HepG2 (cell line): Measurements from ENCODE around the gene IQCE.

ENCODE experiments used
- JUN ChIP-seq: sonication (generic); formaldehyde crosslinking; IDR thresholded peaks from 2 replicates; pipeline ENCODE4 v1.4.0; 2020; ENCODE audit warnings: mild to moderate bottlenecking, missing genetic modification reagents
- SP1 ChIP-seq, 2 experiments: fragments of 450-650 bp in 1 of 2; sonication (generic) in 1 of 2; formaldehyde crosslinking in 1 of 2; IDR thresholded peaks; 2 replicates each; pipeline versions ENCODE4 v1.4.0 to v1.6.1; 2016 to 2020; ENCODE audit warnings: missing genetic modification reagents in 1 of 2
- YY1 ChIP-seq: IDR thresholded peaks from 2 replicates; pipeline ENCODE4 v1.6.1; 2011; ENCODE audit warnings: low read length, low read depth, moderate library complexity, mild to moderate bottlenecking; ENCODE audit not compliant: insufficient read depth, insufficient replicate concordance
- ZNF12 ChIP-seq: sonication (generic); formaldehyde crosslinking; IDR thresholded peaks from 2 replicates; pipeline ENCODE4 v1.5.0; 2020; ENCODE audit warnings: missing genetic modification reagents
- TF ChIP-seq, protein P1 (sequence below): sonication (generic); formaldehyde crosslinking; IDR thresholded peaks from 2 replicates; pipeline ENCODE4 v1.4.0; 2020; ENCODE audit warnings: missing genetic modification reagents

DNA sequence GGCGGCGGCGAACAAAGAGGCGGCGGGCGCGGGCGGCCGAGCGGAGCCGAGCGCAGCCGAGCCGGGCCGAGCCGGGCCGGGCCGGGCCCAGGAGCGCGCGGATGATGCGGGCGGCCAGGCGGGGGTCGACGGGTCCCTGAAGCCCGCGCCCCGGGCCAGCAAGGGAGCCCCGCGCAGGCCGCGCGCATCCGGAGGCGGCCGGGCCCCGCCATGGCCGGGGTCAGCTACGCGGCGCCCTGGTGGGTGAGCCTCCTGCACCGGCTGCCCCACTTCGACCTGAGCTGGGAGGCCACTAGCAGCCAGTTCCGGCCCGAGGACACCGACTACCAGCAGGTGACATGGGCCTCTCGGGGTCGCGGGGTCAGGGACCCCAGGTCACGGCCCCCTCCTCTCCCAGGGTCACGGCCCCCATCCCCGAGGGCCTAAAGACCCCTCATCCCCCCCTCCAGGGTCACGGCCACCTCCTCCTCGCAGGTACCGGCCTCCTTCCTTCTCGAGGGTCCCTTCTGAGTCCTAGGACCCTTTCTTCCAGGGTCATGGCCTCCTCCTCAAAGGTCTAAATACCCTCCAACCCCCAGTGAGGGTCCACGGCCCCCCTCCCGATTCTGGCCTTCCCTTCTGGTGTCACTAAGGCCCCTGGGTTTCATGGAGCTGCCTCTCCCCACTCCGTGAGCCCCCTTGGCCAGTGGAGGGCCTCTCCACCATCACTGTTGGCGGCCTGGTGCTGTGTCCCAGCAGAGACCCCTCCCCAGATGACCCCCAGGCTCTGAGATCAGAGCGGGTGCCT is 73.4 kb downstream of the IQCE start, which contains the start of gene TTYH3:
- no peak for TF ChIP-seq JUN (CRISPR knock-in tag)
- TF ChIP-seq ZNF12: no peak
- TF ChIP-seq YY1: peak; percentile 42
- no peak for TF ChIP-seq SP1 (IDR thresholded peaks at IDR 0.05)
- no peak for TF ChIP-seq SP1 (CRISPR knock-in tag; IDR thresholded peaks at IDR 0.05)
- TF ChIP-seq, protein P1, sequence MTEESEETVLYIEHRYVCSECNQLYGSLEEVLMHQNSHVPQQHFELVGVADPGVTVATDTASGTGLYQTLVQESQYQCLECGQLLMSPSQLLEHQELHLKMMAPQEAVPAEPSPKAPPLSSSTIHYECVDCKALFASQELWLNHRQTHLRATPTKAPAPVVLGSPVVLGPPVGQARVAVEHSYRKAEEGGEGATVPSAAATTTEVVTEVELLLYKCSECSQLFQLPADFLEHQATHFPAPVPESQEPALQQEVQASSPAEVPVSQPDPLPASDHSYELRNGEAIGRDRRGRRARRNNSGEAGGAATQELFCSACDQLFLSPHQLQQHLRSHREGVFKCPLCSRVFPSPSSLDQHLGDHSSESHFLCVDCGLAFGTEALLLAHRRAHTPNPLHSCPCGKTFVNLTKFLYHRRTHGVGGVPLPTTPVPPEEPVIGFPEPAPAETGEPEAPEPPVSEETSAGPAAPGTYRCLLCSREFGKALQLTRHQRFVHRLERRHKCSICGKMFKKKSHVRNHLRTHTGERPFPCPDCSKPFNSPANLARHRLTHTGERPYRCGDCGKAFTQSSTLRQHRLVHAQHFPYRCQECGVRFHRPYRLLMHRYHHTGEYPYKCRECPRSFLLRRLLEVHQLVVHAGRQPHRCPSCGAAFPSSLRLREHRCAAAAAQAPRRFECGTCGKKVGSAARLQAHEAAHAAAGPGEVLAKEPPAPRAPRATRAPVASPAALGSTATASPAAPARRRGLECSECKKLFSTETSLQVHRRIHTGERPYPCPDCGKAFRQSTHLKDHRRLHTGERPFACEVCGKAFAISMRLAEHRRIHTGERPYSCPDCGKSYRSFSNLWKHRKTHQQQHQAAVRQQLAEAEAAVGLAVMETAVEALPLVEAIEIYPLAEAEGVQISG: no peak
